Measurements from ENCODE around the gene SOX6.
"Not testable (repeated sequence)": the region's sequence is repeated elsewhere in the genome, so short reads cannot be mapped to it uniquely, and the experiment has no call there.

SOX6 gene

GRCh38 chr11:16154715-16155396 lies 201.5 kb downstream of the SOX6 start:
- TF ChIP-seq CTCF (IDR thresholded peaks at IDR 0.05; ENCODE audit: low read depth, low read length, missing control alignments): no peak
- no peak overlapping the region for H3K4me3 ChIP-seq (replicated peaks; ENCODE audit: low read depth, low read length)
- DNase-seq (ENCODE audit: extremely low read depth, low read depth): no peak

GRCh38 chr11:16153951-16154350 lies 202.4 kb downstream of the SOX6 start:
- no peak for DNase-seq (ENCODE audit: extremely low read depth, low read depth)
- TF ChIP-seq CTCF (IDR thresholded peaks at IDR 0.05; ENCODE audit: low read depth, low read length, missing control alignments): no peak
- no peak overlapping the region for H3K4me3 ChIP-seq (replicated peaks; ENCODE audit: low read depth, low read length)

- no peak for TF ChIP-seq CTCF (IDR thresholded peaks at IDR 0.05; ENCODE audit: low read depth, low read length, missing control alignments)
Observed at GRCh38 chr11:16151138-16151537, 205.2 kb downstream of the SOX6 start.

GRCh38 chr11:16149476-16149875 lies 206.9 kb downstream of the SOX6 start:
- H3K4me3 ChIP-seq (replicated peaks; ENCODE audit: low read depth, low read length): no peak overlapping the region
- no peak for TF ChIP-seq CTCF (IDR thresholded peaks at IDR 0.05; ENCODE audit: low read depth, low read length, missing control alignments)
- no peak for DNase-seq (ENCODE audit: extremely low read depth, low read depth)

More at GRCh38 chr11:16151138-16151537, 205.2 kb downstream of the SOX6 start:
- DNase-seq (ENCODE audit: extremely low read depth, low read depth): no peak
- H3K4me3 ChIP-seq (replicated peaks; ENCODE audit: low read depth, low read length): no peak overlapping the region

- no peak for TF ChIP-seq CTCF (IDR thresholded peaks at IDR 0.05; ENCODE audit: low read depth, low read length, missing control alignments)
Observed at GRCh38 chr11:16148301-16148931, 207.9 kb downstream of the SOX6 start.

GRCh38 chr11:16146980-16147379 lies 209.4 kb downstream of the SOX6 start:
- H3K4me3 ChIP-seq (replicated peaks; ENCODE audit: low read depth, low read length); DNase-seq (ENCODE audit: extremely low read depth, low read depth): not testable (repeated sequence)

More at GRCh38 chr11:16148301-16148931, 207.9 kb downstream of the SOX6 start:
- H3K4me3 ChIP-seq (replicated peaks; ENCODE audit: low read depth, low read length): no peak overlapping the region
- no peak for DNase-seq (ENCODE audit: extremely low read depth, low read depth)

- not testable (repeated sequence) for DNase-seq (ENCODE audit: extremely low read depth, low read depth); H3K4me3 ChIP-seq (replicated peaks; ENCODE audit: low read depth, low read length)
Observed at GRCh38 chr11:16141614-16142013, 214.7 kb downstream of the SOX6 start.

GRCh38 chr11:16141162-16141561 lies 215.2 kb downstream of the SOX6 start:
- not testable (repeated sequence) for DNase-seq (ENCODE audit: extremely low read depth, low read depth); H3K4me3 ChIP-seq (replicated peaks; ENCODE audit: low read depth, low read length)

Data from HFF-Myc (cell line).